ENCODE measurements around the gene SRRM5.

The SRRM5 gene

DNA sequence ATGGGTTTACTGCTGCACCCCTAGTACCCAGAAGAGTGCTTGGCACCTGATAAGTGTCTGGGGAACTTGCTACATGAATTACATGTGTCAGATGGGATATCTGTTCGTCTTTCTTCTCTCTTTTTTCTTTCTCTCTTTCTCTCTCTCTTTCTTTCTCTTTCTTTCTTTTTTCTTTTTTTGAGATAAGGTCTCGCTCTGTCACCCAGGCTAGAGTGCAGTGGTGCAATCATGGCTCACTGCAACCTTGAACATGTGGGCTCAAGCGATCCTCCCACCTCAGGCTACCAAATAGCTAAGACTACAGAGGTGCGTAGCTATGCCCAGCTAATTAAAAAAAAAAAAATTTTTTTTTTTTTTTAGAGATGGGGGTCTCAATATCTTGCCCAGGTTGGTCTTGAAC is 21.6 kb downstream of the SRRM5 start:
- Histone ChIP-seq H2AFZ (ENCODE audit: low read length) (no peak overlapping the region), H3K79me2 (ENCODE audit: low read length) (no peaks in the 10 kb centered on the region), H3F3A (ENCODE audit: insufficient read depth, low read length) (no peaks in the 10 kb centered on the region), H4K20me1 (ENCODE audit: insufficient read depth, low read length) (no peaks in the 10 kb centered on the region), H3K9me3 (replicated peaks; ENCODE audit: insufficient read depth, low read length) (no peaks in the 10 kb centered on the region), H3K27ac (ENCODE audit: low read length) (no peak overlapping the region), H3K36me3 (replicated peaks; ENCODE audit: insufficient read depth, low read length) (no peaks in the 10 kb centered on the region), H3K4me2 (ENCODE audit: low read depth, low read length) (no peak overlapping the region), H3K4me1 (ENCODE audit: low read length) (no peaks in the 10 kb centered on the region), H3K4me3 (ENCODE audit: low read length) (no peak overlapping the region), H3K27me3 (replicated peaks; ENCODE audit: insufficient read depth, low read length) (peaks cover 41% of the 10 kb centered on the region), H3K9ac (ENCODE audit: low read length) (no peak overlapping the region), H3K9me2 (replicated peaks; ENCODE audit: insufficient read depth, low read length) (no peaks in the 10 kb centered on the region)
- no peak for DNase-seq
- no peak for TF ChIP-seq EZH2 (optimal IDR thresholded peaks at IDR 0.05; ENCODE audit: low read depth, low read length)
- TF ChIP-seq EZH2phosphoT487 (IDR thresholded peaks at IDR 0.05; ENCODE audit: low read length): no peak
- TF ChIP-seq, protein P1, sequence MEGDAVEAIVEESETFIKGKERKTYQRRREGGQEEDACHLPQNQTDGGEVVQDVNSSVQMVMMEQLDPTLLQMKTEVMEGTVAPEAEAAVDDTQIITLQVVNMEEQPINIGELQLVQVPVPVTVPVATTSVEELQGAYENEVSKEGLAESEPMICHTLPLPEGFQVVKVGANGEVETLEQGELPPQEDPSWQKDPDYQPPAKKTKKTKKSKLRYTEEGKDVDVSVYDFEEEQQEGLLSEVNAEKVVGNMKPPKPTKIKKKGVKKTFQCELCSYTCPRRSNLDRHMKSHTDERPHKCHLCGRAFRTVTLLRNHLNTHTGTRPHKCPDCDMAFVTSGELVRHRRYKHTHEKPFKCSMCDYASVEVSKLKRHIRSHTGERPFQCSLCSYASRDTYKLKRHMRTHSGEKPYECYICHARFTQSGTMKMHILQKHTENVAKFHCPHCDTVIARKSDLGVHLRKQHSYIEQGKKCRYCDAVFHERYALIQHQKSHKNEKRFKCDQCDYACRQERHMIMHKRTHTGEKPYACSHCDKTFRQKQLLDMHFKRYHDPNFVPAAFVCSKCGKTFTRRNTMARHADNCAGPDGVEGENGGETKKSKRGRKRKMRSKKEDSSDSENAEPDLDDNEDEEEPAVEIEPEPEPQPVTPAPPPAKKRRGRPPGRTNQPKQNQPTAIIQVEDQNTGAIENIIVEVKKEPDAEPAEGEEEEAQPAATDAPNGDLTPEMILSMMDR (IDR thresholded peaks at IDR 0.05; ENCODE audit: low read length): no peak

DNA sequence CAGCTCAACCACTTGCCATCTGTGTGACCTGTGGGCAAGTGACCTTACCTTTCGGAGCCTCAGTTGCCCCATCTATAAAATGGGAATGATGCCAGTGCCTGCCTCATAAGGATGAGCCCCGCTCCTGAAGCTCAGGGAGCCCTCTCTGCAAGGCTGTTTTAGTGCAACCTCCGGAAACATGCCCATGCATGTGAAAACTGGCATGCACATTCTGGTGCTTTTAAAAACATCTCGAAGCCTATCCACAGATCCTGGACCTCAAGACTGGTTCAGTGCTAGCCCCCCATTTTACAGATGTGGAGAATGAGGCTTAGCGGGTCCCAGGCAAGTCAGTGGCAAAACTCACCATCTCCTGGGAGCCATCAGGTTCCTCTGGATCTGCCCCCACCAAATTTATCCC is 22.2 kb downstream of the SRRM5 start:
- Histone ChIP-seq H3K9me2 (replicated peaks; ENCODE audit: insufficient read depth, low read length) (no peaks in the 10 kb centered on the region), H3K9ac (ENCODE audit: low read length) (no peak overlapping the region), H3K79me2 (ENCODE audit: low read length) (no peaks in the 10 kb centered on the region), H3K4me2 (ENCODE audit: low read depth, low read length) (no peak overlapping the region), H3F3A (ENCODE audit: insufficient read depth, low read length) (no peaks in the 10 kb centered on the region), H3K27me3 (replicated peaks; ENCODE audit: insufficient read depth, low read length) (peaks cover 46% of the 10 kb centered on the region), H3K4me3 (ENCODE audit: low read length) (no peak overlapping the region), H3K9me3 (replicated peaks; ENCODE audit: insufficient read depth, low read length) (no peaks in the 10 kb centered on the region), H4K20me1 (ENCODE audit: insufficient read depth, low read length) (no peaks in the 10 kb centered on the region), H3K36me3 (replicated peaks; ENCODE audit: insufficient read depth, low read length) (no peaks in the 10 kb centered on the region), H3K4me1 (ENCODE audit: low read length) (no peaks in the 10 kb centered on the region), H2AFZ (ENCODE audit: low read length) (no peak overlapping the region), H3K27ac (ENCODE audit: low read length) (no peak overlapping the region)
- TF ChIP-seq EZH2 (optimal IDR thresholded peaks at IDR 0.05; ENCODE audit: low read depth, low read length) (no peak), EZH2phosphoT487 (IDR thresholded peaks at IDR 0.05; ENCODE audit: low read length) (no peak)
- TF ChIP-seq, protein P1 (IDR thresholded peaks at IDR 0.05; ENCODE audit: low read length): no peak
- DNase-seq: no peak

DNA sequence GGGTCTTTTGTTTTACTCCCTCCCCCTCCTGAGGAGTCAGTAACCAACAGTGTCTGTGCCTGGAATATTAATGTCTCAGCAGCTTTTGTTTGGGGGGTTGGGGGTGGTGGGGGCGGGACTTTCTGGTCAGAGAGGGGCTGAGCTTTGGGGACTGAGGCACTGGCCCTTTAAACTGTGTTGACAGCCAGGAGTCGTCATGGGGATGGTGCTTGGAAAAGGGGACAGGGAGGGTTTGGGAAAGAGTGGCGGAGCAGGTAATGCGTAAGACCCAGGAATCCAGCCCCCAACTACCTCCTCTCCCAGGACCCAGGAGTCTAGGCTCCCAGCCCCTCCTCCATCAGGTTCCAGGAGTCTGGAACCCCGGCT is 22.6 kb downstream of the SRRM5 start:
- H3K27me3 ChIP-seq (replicated peaks; ENCODE audit: insufficient read depth, low read length): peaks cover 48% of the 10 kb centered on the region
- H2AFZ ChIP-seq (ENCODE audit: low read length): no peak overlapping the region
- H3F3A ChIP-seq (ENCODE audit: insufficient read depth, low read length): no peaks in the 10 kb centered on the region
- TF ChIP-seq EZH2 (optimal IDR thresholded peaks at IDR 0.05; ENCODE audit: low read depth, low read length) (no peak), EZH2phosphoT487 (IDR thresholded peaks at IDR 0.05; ENCODE audit: low read length) (no peak)
- TF ChIP-seq, protein P1 (IDR thresholded peaks at IDR 0.05; ENCODE audit: low read length): no peak
- H3K9ac ChIP-seq (ENCODE audit: low read length): no peak overlapping the region
- H3K36me3 ChIP-seq (replicated peaks; ENCODE audit: insufficient read depth, low read length): no peaks in the 10 kb centered on the region
- H3K4me1 ChIP-seq (ENCODE audit: low read length): no peaks in the 10 kb centered on the region
- H3K27ac ChIP-seq (ENCODE audit: low read length): no peak overlapping the region
- H3K9me2 ChIP-seq (replicated peaks; ENCODE audit: insufficient read depth, low read length): no peaks in the 10 kb centered on the region
- no peaks in the 10 kb centered on the region for H4K20me1 ChIP-seq (ENCODE audit: insufficient read depth, low read length)
- H3K9me3 ChIP-seq (replicated peaks; ENCODE audit: insufficient read depth, low read length): no peaks in the 10 kb centered on the region
- H3K79me2 ChIP-seq (ENCODE audit: low read length): no peaks in the 10 kb centered on the region
- DNase-seq: no peak
- no peak overlapping the region for H3K4me2 ChIP-seq (ENCODE audit: low read depth, low read length)
- no peak overlapping the region for H3K4me3 ChIP-seq (ENCODE audit: low read length)

Data from MM.1S (cell line).